OCI-M1 (cell line): ENCODE results near the gene GALNT6.
A peak's percentile ranks its signal among the peaks of the same experiment; 100 is the strongest.
"Not testable (repeated sequence)": the region's sequence is repeated elsewhere in the genome, so short reads cannot be mapped to it uniquely, and the experiment has no call there.

Experiments used
- DNase-seq: peaks from one replicate; lab custom pipeline; 2025; lab: John Stamatoyannopoulos, UW

The GALNT6 gene

DNA sequence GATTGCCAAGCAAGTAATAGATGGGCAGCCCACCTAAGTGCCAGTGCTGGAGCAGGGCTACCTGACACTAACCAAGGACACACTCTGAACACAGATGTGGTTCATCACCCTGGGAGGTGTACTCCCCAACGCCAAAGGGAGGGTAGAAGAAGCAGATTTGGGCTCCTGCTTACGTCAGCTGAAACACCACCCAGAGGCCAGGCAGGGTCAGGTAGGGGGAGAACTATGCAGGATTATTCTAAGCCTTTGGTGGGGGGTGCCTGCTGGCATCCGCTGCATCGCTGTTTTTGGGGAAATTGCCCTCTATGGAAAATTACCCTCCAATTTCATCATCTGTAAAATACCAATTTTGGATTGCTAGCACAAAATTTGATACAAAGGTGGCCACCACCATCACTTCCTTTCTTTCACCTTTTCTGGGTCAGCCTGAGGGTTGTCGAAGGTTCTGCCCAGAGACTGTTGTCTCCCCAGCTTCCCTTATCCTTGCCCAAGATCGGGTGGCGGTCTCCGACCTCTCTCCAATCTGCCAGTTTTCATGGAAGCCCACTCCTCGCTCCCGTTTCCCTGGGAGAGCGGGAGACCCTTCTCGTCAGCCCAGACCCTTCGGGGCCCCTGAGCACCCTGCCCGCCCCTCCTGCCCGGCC lies 67.8 kb downstream of the GALNT6 start:
- DNase-seq: peak; percentile 63

DNA sequence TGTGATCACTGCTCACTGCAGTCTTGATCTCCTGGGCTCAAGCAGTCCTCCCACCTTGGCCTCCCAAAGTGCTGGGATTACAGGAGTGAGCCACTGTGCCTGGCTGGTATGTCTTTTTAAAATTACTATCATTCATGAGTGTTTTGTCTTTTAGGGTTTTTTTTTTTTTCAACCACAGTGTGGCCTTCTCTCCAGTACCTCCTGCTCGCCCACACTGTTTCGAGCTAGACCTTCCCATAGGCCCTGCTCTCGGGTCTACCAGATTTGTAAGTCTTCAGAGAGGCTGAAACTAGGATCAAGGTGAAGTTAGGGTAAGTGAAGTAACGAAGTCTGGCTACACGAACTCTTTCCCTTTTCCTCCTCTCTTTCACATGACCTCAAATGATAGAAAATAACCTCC lies 68.8 kb downstream of the GALNT6 start:
- DNase-seq: no peak

- no peak for DNase-seq
These were observed 69.3 kb downstream of the GALNT6 start for GRCh38 chr12:51321882-51322281.

DNA sequence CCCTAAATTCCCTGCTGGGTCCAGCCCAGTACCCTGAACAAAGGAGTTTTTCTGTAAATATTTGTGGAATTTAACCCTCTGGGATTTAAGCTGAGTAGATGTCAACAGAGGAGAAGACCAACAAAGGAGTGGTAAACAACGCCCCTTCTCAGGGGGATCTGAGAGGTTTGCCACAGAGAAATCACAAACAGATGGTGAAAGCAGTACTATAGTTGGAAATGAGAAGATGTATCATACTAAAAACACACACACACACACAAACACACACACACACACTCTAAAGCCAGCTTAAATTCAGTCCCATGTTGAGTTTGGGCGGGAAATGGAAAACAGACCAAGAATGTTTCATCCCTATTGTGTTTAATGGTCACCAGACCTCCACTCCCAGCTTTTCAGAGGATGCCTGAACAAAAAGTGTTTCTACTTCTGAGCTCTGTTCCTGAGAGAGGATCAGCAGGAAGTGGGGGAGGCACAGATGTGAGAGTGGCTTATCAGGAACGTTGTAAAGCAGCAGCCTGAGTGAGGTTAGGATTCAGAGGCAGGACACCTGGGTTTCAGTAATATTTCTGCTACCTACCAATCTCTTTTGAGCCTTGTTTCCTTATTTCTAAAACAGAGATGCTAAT lies 70.4 kb downstream of the GALNT6 start:
- DNase-seq: peak; percentile 73

GRCh38 chr12:51320311-51320694 lies 70.9 kb downstream of the GALNT6 start:
- DNase-seq: no peak

DNA sequence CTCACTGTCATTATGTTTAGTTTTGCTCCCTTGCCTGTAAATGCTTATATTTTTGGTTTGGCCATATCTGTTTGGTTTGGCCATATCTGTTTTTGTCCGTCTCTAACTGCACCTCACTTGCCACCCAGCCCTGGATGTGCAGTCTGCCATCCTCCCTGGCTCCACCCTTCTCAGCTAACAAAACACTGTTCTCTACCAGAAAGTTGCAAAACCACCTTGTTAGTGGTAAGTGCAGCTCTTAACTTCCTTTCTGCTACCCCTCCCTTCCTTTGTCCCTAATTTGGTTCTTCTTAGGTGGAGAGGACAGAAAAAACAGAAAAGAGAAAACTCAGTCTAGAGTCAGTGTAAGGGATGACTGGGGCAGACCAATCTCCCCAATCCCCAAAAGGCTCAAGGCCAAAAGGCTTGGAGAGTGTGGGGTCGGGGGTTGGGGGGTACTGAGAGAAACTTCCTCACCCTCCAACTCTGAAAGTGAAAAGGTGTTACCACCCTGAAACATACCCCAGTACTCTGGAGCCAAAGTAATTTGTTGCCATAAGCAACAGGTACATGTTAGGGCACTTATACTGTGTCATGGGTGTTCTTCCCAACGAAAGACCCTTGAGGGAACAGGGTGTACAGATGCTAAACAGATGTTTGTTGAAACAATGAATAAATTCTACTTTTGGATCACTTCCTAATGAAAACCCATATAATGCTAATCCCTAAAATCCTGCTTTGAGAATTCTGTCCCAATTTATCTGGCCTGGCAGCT lies 72.2 kb downstream of the GALNT6 start:
- peak; percentile 50 for DNase-seq

GRCh38 chr12:51318057-51318806 lies 73.0 kb downstream of the GALNT6 start:
- DNase-seq: not testable (repeated sequence)

DNA sequence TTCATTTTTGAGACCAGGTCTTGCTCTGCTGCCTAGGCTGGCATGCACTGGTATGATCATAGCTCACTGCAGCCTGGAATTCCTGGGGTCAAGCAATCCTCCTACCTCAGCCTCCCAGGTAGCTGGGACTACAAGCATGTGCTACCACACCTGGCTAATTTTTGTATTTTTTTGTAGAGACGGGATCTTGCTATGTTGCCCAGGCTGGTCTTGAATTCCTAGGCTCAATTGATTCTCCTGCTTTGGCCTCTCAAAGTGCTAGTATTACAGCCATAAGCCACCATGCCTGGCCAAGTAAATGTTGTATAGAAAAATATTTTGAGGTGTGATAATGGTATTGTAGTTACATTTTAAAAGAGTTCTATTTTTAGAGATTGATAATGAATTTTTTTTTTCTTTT lies 79.8 kb downstream of the GALNT6 start:
- DNase-seq: no peak

DNA sequence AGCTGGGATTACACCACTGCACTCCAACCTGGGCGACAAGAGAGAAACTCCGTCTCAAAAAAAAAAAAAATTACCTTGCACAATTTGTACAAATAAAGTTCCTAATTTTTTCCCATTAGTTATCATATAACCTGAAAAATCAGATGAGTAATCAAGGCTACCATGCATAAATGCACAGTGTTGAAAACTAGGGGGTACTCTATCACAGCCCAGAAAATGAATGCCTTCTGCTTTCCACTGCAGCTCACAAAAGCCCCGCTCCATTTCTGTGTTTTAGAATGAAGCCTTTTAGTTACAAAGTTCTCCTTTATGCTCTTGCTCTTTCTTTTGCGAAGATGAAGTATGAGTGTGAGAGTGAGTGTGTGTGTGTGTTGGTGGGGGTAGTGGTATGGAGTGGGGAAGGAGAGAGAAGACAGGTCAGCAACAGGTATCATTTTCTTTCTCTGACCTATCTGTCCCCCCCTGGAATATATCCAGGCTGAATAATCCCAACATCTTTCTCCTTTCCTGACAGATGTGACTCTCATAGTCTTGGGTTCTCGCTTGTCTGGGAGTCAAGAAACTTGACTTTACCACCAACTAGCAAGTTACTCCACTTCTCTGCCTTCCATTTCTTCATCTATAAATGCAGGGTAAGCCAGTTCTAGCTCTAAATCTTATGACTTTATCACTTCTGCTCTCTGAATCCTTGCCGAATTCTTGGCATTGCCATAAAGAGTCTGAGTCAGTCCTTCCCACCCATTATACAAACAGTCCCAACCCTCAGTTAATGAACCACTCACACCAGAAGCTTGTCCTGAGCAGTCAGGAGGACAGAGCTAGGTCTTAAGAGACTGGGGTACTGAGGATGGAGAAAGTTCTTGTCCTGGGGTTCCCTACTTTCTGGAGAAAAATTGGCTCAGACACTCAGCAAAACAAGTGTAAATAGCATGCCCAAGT lies 83.3 kb downstream of the GALNT6 start:
- no peak for DNase-seq

DNA sequence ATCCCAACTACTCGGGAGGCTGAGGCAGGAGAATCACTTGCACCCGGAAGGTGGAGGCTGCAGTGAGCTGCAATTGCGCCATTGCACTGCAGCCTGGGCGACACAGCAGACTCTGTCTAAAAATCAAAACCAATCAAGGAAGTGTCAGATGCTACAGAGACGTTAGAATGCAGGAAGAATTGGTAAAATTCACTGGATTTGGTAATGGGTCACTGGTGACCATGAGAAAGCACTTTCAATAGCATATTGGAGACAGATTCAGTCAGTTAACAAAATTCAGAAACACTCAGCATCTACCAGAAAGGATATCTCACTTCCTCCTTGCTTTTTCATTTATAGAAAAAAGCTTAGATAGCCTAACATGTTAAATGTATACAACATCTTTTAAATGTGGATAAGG lies 84.7 kb downstream of the GALNT6 start:
- no peak for DNase-seq
